Ascending aorta (tissue), 2 donors: ENCODE measurements around the gene SCUBE3. TPM values are rescaled to one million over a fixed set of nuclear protein-coding genes. Genes with fewer than 3 reads are reported as not detected.
A peak's percentile ranks its signal among the peaks of the same experiment; 100 is the strongest.

Source experiments
- DNase-seq, 2 donors: peaks; one replicate each; pipeline ENCODE4 v3.0.0-alpha.2; 2019; ENCODE audit warnings: low spot score in 2 of 2
- H3K27ac ChIP-seq, 2 donors: fragments of 200-600 bp; sonication (generic); one replicate each; pipeline ENCODE4 v1.5.1; 2016 to 2017; ENCODE audit warnings: mild to moderate bottlenecking in 1 of 2
- H3K27me3 ChIP-seq: fragments of 200-600 bp; sonication (generic); one replicate; pipeline ENCODE4 v1.5.1; 2017
- H3K36me3 ChIP-seq, 2 donors: fragments of 200-600 bp; sonication (generic); one replicate each; pipeline ENCODE4 v1.5.1; 2016
- H3K4me1 ChIP-seq, 2 donors: fragments of 200-600 bp; sonication (generic); one replicate each; pipeline ENCODE4 v1.5.1; 2016 to 2017; ENCODE audit warnings: mild to moderate bottlenecking in 1 of 2
- H3K4me3 ChIP-seq, 2 donors: fragments of 200-600 bp; sonication (generic); one replicate each; pipeline ENCODE4 v1.5.1; 2016 to 2017; ENCODE audit warnings: mild to moderate bottlenecking in 1 of 2
- H3K9me3 ChIP-seq, 2 donors: fragments of 200-600 bp; sonication (generic); one replicate each; pipeline ENCODE4 v1.5.1; 2016
- intact Hi-C: fragments of 100-400 bp; cut with DNase I; formaldehyde crosslinking; loops from one replicate; pipeline ENCODE4 v1.15.1; 2023
- total RNA-seq: library from RNA; depleted of rRNA; stranded (reverse); fragments of >200 nt; gene quantifications from one replicate; pipeline ENCODE4 v1.1.0, GENCODE V29; 2016
- TF ChIP-seq, protein P1 (sequence below), 3 experiments: fragments of 200-600 bp in 2 of 3; fragments of 450-650 bp in 1 of 3; sonication (generic) in 2 of 3; IDR thresholded peaks; one replicate each; pipeline ENCODE4 v1.5.1; 2016 to 2019; ENCODE audit warnings: antibody characterized with exemption in 3 of 3, mild to moderate bottlenecking in 1 of 3, moderate library complexity in 1 of 3

The SCUBE3 gene
- total RNA-seq, 1 donor from 2014 or later, result 29.5 TPM

DNA sequence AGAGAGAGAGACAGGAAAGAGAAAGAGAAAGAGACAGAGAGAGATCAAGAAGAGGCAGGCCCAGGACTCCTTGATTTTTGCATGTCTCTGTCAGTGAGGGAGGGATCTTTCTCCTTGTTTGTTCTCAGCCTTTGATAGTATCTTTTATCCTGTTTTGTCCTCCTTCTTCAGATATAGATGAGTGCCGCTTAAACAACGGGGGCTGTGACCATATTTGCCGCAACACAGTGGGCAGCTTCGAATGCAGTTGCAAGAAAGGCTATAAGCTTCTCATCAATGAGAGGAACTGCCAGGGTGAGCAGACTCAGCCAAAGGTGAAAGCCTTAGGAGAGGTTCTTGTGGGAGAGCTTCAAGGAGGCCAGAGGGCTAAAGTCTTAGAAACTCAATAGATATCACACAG lies 25.8 kb downstream of the SCUBE3 start:
- H3K27me3 ChIP-seq, result no peaks in the 10 kb centered on the region
- no peak overlapping the region for H3K4me3 ChIP-seq
- peaks cover 8 to 24% of the 10 kb centered on the region in 2 donors for H3K4me1 ChIP-seq
- DNase-seq, result no peak
- no peaks in the 10 kb centered on the region for H3K9me3 ChIP-seq
- H3K27ac ChIP-seq, result peak overlapping the region; percentile 78 to 89
- intact Hi-C loops, result loop anchor here (2.0 kb wide), 2 partner anchors 23 to 33 kb away; no protein-coding TSS in a partner anchor
- peaks cover 48 to 58% of the 10 kb centered on the region in 2 donors for H3K36me3 ChIP-seq
- TF ChIP-seq, protein P1, sequence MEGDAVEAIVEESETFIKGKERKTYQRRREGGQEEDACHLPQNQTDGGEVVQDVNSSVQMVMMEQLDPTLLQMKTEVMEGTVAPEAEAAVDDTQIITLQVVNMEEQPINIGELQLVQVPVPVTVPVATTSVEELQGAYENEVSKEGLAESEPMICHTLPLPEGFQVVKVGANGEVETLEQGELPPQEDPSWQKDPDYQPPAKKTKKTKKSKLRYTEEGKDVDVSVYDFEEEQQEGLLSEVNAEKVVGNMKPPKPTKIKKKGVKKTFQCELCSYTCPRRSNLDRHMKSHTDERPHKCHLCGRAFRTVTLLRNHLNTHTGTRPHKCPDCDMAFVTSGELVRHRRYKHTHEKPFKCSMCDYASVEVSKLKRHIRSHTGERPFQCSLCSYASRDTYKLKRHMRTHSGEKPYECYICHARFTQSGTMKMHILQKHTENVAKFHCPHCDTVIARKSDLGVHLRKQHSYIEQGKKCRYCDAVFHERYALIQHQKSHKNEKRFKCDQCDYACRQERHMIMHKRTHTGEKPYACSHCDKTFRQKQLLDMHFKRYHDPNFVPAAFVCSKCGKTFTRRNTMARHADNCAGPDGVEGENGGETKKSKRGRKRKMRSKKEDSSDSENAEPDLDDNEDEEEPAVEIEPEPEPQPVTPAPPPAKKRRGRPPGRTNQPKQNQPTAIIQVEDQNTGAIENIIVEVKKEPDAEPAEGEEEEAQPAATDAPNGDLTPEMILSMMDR (IDR thresholded peaks at IDR 0.05), result no peak

DNA sequence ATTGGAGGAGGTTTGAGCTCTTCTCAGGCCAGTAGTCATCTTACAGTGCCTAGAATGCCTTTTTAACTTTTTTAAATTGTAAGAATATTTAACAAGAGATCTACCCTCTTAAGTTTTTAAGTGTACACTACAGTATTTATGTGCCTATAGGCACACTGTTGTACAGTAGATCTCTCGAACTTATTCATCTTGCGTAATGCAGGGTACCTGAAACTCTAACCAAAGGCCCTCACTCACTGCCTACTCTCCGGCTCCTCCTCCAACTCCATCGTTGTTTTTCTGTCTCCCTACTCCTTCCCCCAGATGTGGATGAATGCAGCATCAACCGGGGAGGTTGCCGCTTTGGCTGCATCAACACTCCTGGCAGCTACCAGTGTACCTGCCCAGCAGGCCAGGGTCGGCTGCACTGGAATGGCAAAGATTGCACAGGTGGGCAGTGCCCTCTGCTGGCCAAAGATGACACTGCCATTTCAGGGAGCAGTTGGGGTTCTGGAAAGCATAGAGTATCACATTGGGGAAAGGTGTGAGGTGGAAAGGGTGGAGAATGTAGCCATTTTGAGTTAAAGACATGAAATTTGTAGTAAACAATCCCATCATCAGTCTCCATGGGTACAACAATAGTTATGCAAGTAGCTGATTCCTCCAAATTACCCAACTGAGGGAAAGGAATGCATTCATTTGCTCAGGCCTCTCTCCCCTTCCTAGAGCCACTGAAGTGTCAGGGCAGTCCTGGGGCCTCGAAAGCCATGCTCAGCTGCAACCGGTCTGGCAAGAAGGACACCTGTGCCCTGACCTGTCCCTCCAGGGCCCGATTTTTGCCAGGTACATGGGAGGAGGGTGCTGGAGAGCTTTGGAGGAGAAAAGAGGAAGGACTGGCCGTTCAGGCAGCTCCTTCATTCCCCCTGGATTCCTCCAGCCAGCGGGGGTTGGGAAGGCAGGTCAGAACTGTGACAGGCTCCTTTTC lies 27.4 kb downstream of the SCUBE3 start:
- peak overlapping the region; percentile 78 to 89 for H3K27ac ChIP-seq
- H3K4me1 ChIP-seq, result peaks cover 8 to 24% of the 10 kb centered on the region in 2 donors
- no peak overlapping the region for H3K4me3 ChIP-seq
- H3K36me3 ChIP-seq, result peaks cover 50 to 58% of the 10 kb centered on the region in 2 donors
- TF ChIP-seq, protein P1 (IDR thresholded peaks at IDR 0.05), result peak; percentile 91 to 96 (median 93)
- H3K27me3 ChIP-seq, result no peaks in the 10 kb centered on the region
- H3K9me3 ChIP-seq, result no peaks in the 10 kb centered on the region
- intact Hi-C loops, result loop anchor here (1.0 to 2.0 kb wide), 2 partner anchors 95 to 254 kb away; no protein-coding TSS in a partner anchor
- peak in 1 of 2 donors; percentile 86 for DNase-seq

DNA sequence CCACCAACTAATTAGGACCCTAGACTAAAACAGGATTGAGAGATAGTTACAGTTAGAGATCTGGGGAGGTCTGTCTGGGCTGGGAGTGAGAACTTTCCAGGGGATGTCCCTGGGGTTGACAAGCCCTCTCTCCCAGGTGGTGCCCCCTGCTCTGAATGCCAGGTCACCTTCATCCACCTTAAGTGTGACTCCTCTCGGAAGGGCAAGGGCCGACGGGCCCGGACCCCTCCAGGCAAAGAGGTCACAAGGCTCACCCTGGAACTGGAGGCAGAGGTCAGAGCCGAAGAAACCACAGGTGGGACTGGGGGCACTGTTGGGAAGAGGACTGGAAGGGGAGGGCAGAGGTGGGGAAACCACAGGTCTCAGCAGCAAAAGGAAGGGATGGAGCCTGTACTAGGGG lies 28.7 kb downstream of the SCUBE3 start:
- H3K4me3 ChIP-seq, result no peak overlapping the region
- intact Hi-C loops, result no loop called here
- no peaks in the 10 kb centered on the region for H3K27me3 ChIP-seq
- TF ChIP-seq, protein P1 (IDR thresholded peaks at IDR 0.05), result no peak
- DNase-seq, result no peak
- H3K27ac ChIP-seq, result peak overlapping the region; percentile 19 to 53
- H3K36me3 ChIP-seq, result peaks cover 54 to 61% of the 10 kb centered on the region in 2 donors
- H3K4me1 ChIP-seq, result peaks cover 8 to 23% of the 10 kb centered on the region in 2 donors
- H3K9me3 ChIP-seq, result no peaks in the 10 kb centered on the region

DNA sequence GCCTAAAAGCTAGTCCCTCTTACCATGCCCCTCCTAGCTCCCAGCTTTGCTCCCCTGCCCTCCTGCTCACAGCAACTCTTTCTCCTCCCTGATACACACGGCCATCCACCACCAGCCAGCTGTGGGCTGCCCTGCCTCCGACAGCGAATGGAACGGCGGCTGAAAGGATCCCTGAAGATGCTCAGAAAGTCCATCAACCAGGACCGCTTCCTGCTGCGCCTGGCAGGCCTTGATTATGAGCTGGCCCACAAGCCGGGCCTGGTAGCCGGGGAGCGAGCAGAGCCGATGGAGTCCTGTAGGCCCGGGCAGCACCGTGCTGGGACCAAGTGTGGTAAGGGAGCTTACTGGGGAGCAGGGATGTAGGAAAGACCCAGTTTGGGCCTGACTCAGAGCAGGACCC lies 29.1 kb downstream of the SCUBE3 start:
- no peaks in the 10 kb centered on the region for H3K9me3 ChIP-seq
- H3K27ac ChIP-seq, result peak overlapping the region; percentile 19 to 53
- TF ChIP-seq, protein P1 (IDR thresholded peaks at IDR 0.05), result no peak
- peaks cover 54 to 58% of the 10 kb centered on the region in 2 donors for H3K36me3 ChIP-seq
- intact Hi-C loops, result no loop called here
- DNase-seq, result no peak
- H3K4me3 ChIP-seq, result no peak overlapping the region
- H3K27me3 ChIP-seq, result no peaks in the 10 kb centered on the region
- H3K4me1 ChIP-seq, result peaks cover 8 to 19% of the 10 kb centered on the region in 2 donors

DNA sequence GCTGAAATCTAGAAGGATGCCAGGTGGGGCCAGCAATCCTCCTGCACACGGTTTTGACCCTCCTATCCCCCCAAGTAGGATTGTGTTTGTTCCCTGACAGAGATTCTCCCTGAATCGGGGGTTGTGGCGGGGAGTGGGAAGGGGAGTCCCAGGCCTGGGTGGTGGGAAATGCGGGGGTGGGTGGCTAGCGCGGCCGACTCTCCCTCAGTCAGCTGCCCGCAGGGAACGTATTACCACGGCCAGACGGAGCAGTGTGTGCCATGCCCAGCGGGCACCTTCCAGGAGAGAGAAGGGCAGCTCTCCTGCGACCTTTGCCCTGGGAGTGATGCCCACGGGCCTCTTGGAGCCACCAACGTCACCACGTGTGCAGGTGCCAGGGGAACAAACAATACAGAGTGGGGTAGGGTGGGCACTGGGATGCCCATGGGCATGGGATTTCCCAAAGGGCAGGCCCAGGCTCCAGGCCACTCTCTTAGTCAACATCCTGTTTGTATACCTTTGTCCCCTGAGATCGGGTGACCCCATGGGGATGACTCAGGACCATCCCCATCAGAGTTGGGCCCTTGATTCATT lies 29.7 kb downstream of the SCUBE3 start:
- intact Hi-C loops, result no loop called here
- H3K27ac ChIP-seq, result peak overlapping the region; percentile 36 to 53
- no peak for DNase-seq
- H3K36me3 ChIP-seq, result peaks cover 54 to 58% of the 10 kb centered on the region in 2 donors
- H3K9me3 ChIP-seq, result no peaks in the 10 kb centered on the region
- H3K27me3 ChIP-seq, result no peaks in the 10 kb centered on the region
- peaks cover 8 to 17% of the 10 kb centered on the region in 2 donors for H3K4me1 ChIP-seq
- H3K4me3 ChIP-seq, result no peak overlapping the region
- TF ChIP-seq, protein P1 (IDR thresholded peaks at IDR 0.05), result no peak
